K562 (cell line): ENCODE measurements around the gene GLIPR2. TPM values are rescaled to one million over a fixed set of nuclear protein-coding genes. Genes with fewer than 3 reads are reported as not detected.

Experiments
- ATAC-seq: fragments of 200-7000 bp; cut with Tn5 transposase; 3 replicates; pipeline ENCODE4 v1.9.1; 2020; ENCODE audit warnings: moderate library complexity
- BruUV-seq: library from RNA; stranded (reverse); fragments of 400-500 nt; replicated peaks from 2 replicates; lab custom pipeline; 2021; lab: Mats Ljungman, UMichigan
- CTCF ChIA-PET: fragments of 300-600 bp; formaldehyde crosslinking; extraction: SDS; loops from one replicate; lab custom pipeline; 2021; ENCODE audit warnings: low intra/inter-chr PET ratio; lab: Yijun Ruan, JAX
- POLR2A ChIA-PET: fragments of 300-600, 350-650 bp; sonication (Branson Sonifier 250); formaldehyde crosslinking; extraction: SDS; loops from one replicate; lab custom pipeline; 2021; ENCODE audit warnings: antibody characterized with exemption, inconsistent platforms; lab: Yijun Ruan, JAX
- DNase-seq, 4 experiments: peaks; one replicate each; pipeline versions ENCODE4 v3.0.0 to v3.0.0-alpha.2; 2011 to 2018; ENCODE audit warnings: low spot score in 3 of 4, mixed read lengths in 3 of 4; ENCODE audit errors: extremely low read depth in 1 of 4
- FAIRE-seq: peaks from 2 replicates; lab custom pipeline; 2011; peaks lifted over from hg19 to GRCh38; lab: Jason Lieb, UNC
- H2AFZ ChIP-seq: 2 replicates; pipeline ENCODE4 v1.6.0; 2011; ENCODE audit warnings: low read depth, low read length, control low read depth, inconsistent platforms
- H3K27ac ChIP-seq: fragments of 200-600 bp; 3 replicates; pipeline ENCODE4 v1.8.0; 2011; ENCODE audit warnings: low read depth, mild to moderate bottlenecking, control low read depth, inconsistent platforms, low read length, moderate library complexity, mixed read lengths; ENCODE audit errors: extremely low read depth
- H3K27me3 ChIP-seq, 2 experiments: fragments of 300-600 bp in 1 of 2; 2 replicates in 1 of 2; 3 replicates in 1 of 2; pipeline versions ENCODE4 v1.6.0 to v1.8.0; 2011; ENCODE audit warnings: inconsistent platforms in 2 of 2, low read length in 2 of 2, mild to moderate bottlenecking in 1 of 2, mixed read lengths in 1 of 2, moderate library complexity in 1 of 2; ENCODE audit not compliant: control insufficient read depth in 2 of 2, insufficient read depth in 2 of 2
- H3K36me3 ChIP-seq: fragments of 300-600 bp; 3 replicates; pipeline ENCODE4 v1.8.0; 2011; ENCODE audit warnings: mild to moderate bottlenecking, low read length, inconsistent platforms; ENCODE audit not compliant: control insufficient read depth, insufficient read depth
- H3K4me1 ChIP-seq, 2 experiments: fragments of 200-600 bp in 1 of 2; replicated peaks in 1 of 2; 2 replicates in 1 of 2; 3 replicates in 1 of 2; pipeline versions ENCODE4 v1.5.1 to v1.8.0; 2011; ENCODE audit warnings: inconsistent platforms in 2 of 2, low read length in 2 of 2, mild to moderate bottlenecking in 1 of 2, mixed read lengths in 1 of 2, moderate library complexity in 1 of 2; ENCODE audit not compliant: control insufficient read depth in 2 of 2, insufficient read depth in 2 of 2
- H3K4me2 ChIP-seq: 2 replicates; pipeline ENCODE4 v1.6.1; 2011; ENCODE audit warnings: low read length, control low read depth, inconsistent platforms, mixed read lengths; ENCODE audit not compliant: insufficient read depth
- H3K4me3 ChIP-seq: fragments of 200-600 bp; sonication (generic), shearing (Covaris generic); 2 replicates; pipeline ENCODE4 v1.5.1; 2016; ENCODE audit warnings: control low read depth, inconsistent platforms
- H3K79me2 ChIP-seq: fragments of 200-600 bp; 3 replicates; pipeline ENCODE4 v1.8.0; 2011; ENCODE audit warnings: low read length, inconsistent platforms; ENCODE audit not compliant: control insufficient read depth, insufficient read depth
- H3K9ac ChIP-seq, 2 experiments: 2 replicates each; pipeline versions ENCODE4 v1.6.0 to v1.6.1; 2011; ENCODE audit warnings: low read depth in 2 of 2, low read length in 2 of 2, control low read depth in 1 of 2, inconsistent platforms in 1 of 2, mild to moderate bottlenecking in 1 of 2, mixed read lengths in 1 of 2; ENCODE audit not compliant: insufficient read depth in 1 of 2
- H3K9me1 ChIP-seq: one replicate; pipeline ENCODE4 v1.6.0; 2011; ENCODE audit warnings: inconsistent platforms, mild to moderate bottlenecking, low read length, moderate library complexity; ENCODE audit not compliant: control insufficient read depth, insufficient read depth
- H3K9me3 ChIP-seq: replicated peaks from 2 replicates; pipeline ENCODE4 v1.5.1; 2011; ENCODE audit warnings: low read depth, low read length, inconsistent platforms; ENCODE audit not compliant: control insufficient read depth, insufficient read depth
- H4K20me1 ChIP-seq: replicated peaks from 2 replicates; pipeline ENCODE4 v1.6.1; 2011; ENCODE audit warnings: low read length, inconsistent platforms, mixed read lengths; ENCODE audit not compliant: control insufficient read depth, insufficient read depth
- BDP1 ChIP-seq: IDR thresholded peaks from 3 replicates; pipeline ENCODE4 v1.6.1; 2011; ENCODE audit not compliant: insufficient read length, insufficient read depth
- C11orf30 ChIP-seq: fragments of 450-650 bp; IDR thresholded peaks from 2 replicates; pipeline ENCODE4 v1.6.1; 2016; ENCODE audit warnings: low read depth, mild to moderate bottlenecking
- DDX20 ChIP-seq: fragments of 450-650 bp; IDR thresholded peaks from 2 replicates; pipeline ENCODE4 v1.6.1; 2016; ENCODE audit warnings: missing genetic modification characterization, low read depth, mild to moderate bottlenecking, missing compliant biosample characterization, moderate library complexity
- FOXA3 ChIP-seq, 2 experiments: fragments of 450-650 bp in 1 of 2; sonication (generic) in 1 of 2; formaldehyde crosslinking; IDR thresholded peaks in 1 of 2; conservative IDR thresholded peaks in 1 of 2; 2 replicates each; pipeline versions ENCODE4 v1.4.0 to v1.8.0; 2020 to 2022; ENCODE audit warnings: mild to moderate bottlenecking in 2 of 2, missing genetic modification reagents in 1 of 2
- JUNB ChIP-seq: fragments of 450-650 bp; formaldehyde crosslinking; conservative IDR thresholded peaks from 2 replicates; pipeline ENCODE4 v1.4.0; 2020; ENCODE audit warnings: mild to moderate bottlenecking
- MAX ChIP-seq: sonication (generic); formaldehyde crosslinking; IDR thresholded peaks from 2 replicates; pipeline ENCODE4 v1.9.0; 2022; ENCODE audit warnings: mild to moderate bottlenecking, missing genetic modification reagents
- RB1 ChIP-seq: fragments of 450-650 bp; IDR thresholded peaks from 2 replicates; pipeline ENCODE4 v1.6.1; 2017; ENCODE audit warnings: low read depth, mild to moderate bottlenecking
- ZNF133 ChIP-seq: fragments of 250-450 bp; sonication (Bioruptor Pico); IDR thresholded peaks from 2 replicates; pipeline ENCODE4 v1.4.0; 2020; ENCODE audit warnings: mild to moderate bottlenecking
- ZNF644 ChIP-seq: fragments of 200-800 bp; sonication (Bioruptor generic); IDR thresholded peaks from 2 replicates; pipeline ENCODE4 v1.6.1; 2016; ENCODE audit warnings: low read depth, missing genetic modification characterization, missing compliant biosample characterization
- ZNF766 ChIP-seq: fragments of 200-800 bp; sonication (Bioruptor generic); conservative IDR thresholded peaks from 2 replicates; pipeline ENCODE4 v1.6.1; 2016; ENCODE audit warnings: missing genetic modification characterization, missing compliant biosample characterization
- WGBS: fragments of 100-300 bp; shearing (Covaris generic); methylation state at CpG from one replicate; pipeline ENCODE4 v1.1.6; 2016; ENCODE audit warnings: low coverage, mixed read lengths; ENCODE audit not compliant: insufficient coverage; ENCODE audit errors: missing lambda C conversion rate; 5-methylcytosine and 5-hydroxymethylcytosine counted together
- in situ Hi-C: fragments of 300-500 bp; cut with MboI; formaldehyde crosslinking; loops from 4 replicates; pipeline ENCODE4 v1.15.0; 2018; ENCODE audit warnings: inconsistent platforms, mixed read lengths
- intact Hi-C: fragments of 100-400 bp; cut with micrococcal nuclease; formaldehyde crosslinking; loops from 2 replicates; pipeline ENCODE4 v1.14.2; 2022
- polyA plus RNA-seq, 8 experiments: library from polyadenylated mRNA; depleted of rRNA in 4 of 8; stranded (reverse) in 5 of 8; unstranded in 3 of 8; fragments of >200 nt; fragmentation: Nextera tagmentation in 2 of 8; fragmentation: Illumina TruSeq in 1 of 8; extraction: Ambion mirVana in 2 of 8; extraction: Trizol in 1 of 8; gene quantifications; 2 replicates each; pipeline versions ENCODE4 v1.2.1 to v1.2.3, GENCODE V29; 2011 to 2014; ENCODE audit warnings: inconsistent platforms in 1 of 8, missing spikeins in 1 of 8
- total RNA-seq, 7 experiments: library from RNA; depleted of rRNA in 6 of 7; stranded (reverse); fragments of >200 nt in 6 of 7; fragmentation: Illumina TruSeq in 2 of 7; extraction: Trizol in 2 of 7; gene quantifications; 2 replicates each; pipeline versions ENCODE4 v1.2.1 to v1.2.3, GENCODE V29; 2011 to 2021; ENCODE audit warnings: low replicate concordance in 1 of 7
- TF ChIP-seq, protein P1 (sequence below): fragments of 200-600 bp; sonication (generic); IDR thresholded peaks from one replicate; pipeline ENCODE4 v1.6.1; 2012; ENCODE audit warnings: mild to moderate bottlenecking, low read depth, low read length, inconsistent platforms

GLIPR2 gene
- total and polyA plus RNA-seq, 9 of the 15 experiments (the other 6 are each of a cell fraction or from before 2014, with no cell fraction given): 1.4 to 8.8 (median 2.9) TPM

DNA sequence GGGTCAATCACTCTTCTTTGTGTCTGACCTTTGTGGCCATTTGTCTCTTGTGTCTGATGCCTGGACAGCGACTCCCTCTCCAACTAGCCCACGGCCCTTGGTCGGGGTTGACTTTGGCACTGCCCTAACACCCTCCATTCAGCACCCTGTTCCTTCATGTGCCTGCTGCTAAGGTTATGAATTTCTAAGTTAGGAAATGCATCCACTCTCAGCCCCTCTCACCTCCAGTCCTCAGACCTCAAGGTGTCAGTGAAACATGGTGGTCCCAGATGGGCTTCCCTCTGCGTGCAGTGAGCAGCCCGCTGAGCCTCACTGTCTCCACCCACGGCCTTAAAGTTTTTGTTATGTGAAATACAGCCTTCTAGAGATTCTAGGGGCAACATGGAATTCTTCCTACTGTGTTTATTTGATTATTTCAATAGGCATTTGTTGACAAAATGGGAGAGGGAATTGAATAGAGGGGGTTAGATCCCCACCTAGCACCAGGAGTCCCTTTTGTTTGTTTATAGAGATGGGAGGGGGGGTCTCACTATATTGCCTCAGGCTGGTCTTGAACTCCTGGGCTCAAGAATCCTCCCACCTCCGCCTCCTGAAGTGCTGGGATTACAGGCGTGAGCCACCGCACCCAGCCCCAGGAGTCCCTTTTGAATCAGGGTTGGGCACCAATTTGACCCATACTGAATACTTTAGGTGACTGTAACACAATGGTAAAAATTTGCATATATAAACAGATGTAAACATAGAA lies 1.6 kb upstream of the GLIPR2 start:
- Histone ChIP-seq H3K79me2 (peaks cover 4% of the 10 kb centered on the region; the same call in 1 of the 3 replicates), H3K9ac (no peak overlapping the region), H3K4me2 (no peak overlapping the region), H2AFZ (no peak overlapping the region), H3K36me3 (no peaks in the 10 kb centered on the region), H3K27ac (no peak overlapping the region), H3K27me3 (no peaks in the 10 kb centered on the region), H4K20me1 (no peaks in the 10 kb centered on the region; the same call in 1 of the 2 replicates), H3K4me3 (no peak overlapping the region)
- in situ Hi-C loops: no loop called here
- BruUV-seq: no TSS peak
- 48% methylated on average over 9 of the region's 9 CpGs for WGBS
- DNase-seq: no peak
- TF ChIP-seq RB1 (no peak), MAX (CRISPR knock-in tag) (no peak), DDX20 (tag) (no peak), C11orf30 (no peak), FOXA3 (CRISPR knock-in tag; conservative IDR thresholded peaks at IDR 0.05 in 1 of 2, IDR thresholded peaks at IDR 0.05 in 1 of 2) (no peak), BDP1 (no peak), ZNF766 (CRISPR knock-in tag) (no peak), ZNF133 (no peak), JUNB (CRISPR knock-in tag) (no peak), ZNF644 (tag) (no peak)
- TF ChIP-seq, protein P1, sequence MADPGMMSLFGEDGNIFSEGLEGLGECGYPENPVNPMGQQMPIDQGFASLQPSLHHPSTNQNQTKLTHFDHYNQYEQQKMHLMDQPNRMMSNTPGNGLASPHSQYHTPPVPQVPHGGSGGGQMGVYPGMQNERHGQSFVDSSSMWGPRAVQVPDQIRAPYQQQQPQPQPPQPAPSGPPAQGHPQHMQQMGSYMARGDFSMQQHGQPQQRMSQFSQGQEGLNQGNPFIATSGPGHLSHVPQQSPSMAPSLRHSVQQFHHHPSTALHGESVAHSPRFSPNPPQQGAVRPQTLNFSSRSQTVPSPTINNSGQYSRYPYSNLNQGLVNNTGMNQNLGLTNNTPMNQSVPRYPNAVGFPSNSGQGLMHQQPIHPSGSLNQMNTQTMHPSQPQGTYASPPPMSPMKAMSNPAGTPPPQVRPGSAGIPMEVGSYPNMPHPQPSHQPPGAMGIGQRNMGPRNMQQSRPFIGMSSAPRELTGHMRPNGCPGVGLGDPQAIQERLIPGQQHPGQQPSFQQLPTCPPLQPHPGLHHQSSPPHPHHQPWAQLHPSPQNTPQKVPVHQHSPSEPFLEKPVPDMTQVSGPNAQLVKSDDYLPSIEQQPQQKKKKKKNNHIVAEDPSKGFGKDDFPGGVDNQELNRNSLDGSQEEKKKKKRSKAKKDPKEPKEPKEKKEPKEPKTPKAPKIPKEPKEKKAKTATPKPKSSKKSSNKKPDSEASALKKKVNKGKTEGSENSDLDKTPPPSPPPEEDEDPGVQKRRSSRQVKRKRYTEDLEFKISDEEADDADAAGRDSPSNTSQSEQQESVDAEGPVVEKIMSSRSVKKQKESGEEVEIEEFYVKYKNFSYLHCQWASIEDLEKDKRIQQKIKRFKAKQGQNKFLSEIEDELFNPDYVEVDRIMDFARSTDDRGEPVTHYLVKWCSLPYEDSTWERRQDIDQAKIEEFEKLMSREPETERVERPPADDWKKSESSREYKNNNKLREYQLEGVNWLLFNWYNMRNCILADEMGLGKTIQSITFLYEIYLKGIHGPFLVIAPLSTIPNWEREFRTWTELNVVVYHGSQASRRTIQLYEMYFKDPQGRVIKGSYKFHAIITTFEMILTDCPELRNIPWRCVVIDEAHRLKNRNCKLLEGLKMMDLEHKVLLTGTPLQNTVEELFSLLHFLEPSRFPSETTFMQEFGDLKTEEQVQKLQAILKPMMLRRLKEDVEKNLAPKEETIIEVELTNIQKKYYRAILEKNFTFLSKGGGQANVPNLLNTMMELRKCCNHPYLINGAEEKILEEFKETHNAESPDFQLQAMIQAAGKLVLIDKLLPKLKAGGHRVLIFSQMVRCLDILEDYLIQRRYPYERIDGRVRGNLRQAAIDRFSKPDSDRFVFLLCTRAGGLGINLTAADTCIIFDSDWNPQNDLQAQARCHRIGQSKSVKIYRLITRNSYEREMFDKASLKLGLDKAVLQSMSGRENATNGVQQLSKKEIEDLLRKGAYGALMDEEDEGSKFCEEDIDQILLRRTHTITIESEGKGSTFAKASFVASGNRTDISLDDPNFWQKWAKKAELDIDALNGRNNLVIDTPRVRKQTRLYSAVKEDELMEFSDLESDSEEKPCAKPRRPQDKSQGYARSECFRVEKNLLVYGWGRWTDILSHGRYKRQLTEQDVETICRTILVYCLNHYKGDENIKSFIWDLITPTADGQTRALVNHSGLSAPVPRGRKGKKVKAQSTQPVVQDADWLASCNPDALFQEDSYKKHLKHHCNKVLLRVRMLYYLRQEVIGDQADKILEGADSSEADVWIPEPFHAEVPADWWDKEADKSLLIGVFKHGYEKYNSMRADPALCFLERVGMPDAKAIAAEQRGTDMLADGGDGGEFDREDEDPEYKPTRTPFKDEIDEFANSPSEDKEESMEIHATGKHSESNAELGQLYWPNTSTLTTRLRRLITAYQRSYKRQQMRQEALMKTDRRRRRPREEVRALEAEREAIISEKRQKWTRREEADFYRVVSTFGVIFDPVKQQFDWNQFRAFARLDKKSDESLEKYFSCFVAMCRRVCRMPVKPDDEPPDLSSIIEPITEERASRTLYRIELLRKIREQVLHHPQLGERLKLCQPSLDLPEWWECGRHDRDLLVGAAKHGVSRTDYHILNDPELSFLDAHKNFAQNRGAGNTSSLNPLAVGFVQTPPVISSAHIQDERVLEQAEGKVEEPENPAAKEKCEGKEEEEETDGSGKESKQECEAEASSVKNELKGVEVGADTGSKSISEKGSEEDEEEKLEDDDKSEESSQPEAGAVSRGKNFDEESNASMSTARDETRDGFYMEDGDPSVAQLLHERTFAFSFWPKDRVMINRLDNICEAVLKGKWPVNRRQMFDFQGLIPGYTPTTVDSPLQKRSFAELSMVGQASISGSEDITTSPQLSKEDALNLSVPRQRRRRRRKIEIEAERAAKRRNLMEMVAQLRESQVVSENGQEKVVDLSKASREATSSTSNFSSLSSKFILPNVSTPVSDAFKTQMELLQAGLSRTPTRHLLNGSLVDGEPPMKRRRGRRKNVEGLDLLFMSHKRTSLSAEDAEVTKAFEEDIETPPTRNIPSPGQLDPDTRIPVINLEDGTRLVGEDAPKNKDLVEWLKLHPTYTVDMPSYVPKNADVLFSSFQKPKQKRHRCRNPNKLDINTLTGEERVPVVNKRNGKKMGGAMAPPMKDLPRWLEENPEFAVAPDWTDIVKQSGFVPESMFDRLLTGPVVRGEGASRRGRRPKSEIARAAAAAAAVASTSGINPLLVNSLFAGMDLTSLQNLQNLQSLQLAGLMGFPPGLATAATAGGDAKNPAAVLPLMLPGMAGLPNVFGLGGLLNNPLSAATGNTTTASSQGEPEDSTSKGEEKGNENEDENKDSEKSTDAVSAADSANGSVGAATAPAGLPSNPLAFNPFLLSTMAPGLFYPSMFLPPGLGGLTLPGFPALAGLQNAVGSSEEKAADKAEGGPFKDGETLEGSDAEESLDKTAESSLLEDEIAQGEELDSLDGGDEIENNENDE: no peak
- TF ChIP-seq, all 486 proteins: peak for 0
- CTCF ChIA-PET: no interaction called here
- Histone ChIP-seq H3K4me1 (peaks cover 0 to 23% of the 10 kb centered on the region in 2 experiments; a peak in 3 of 5 replicates), H3K9me3 (no peaks in the 10 kb centered on the region), H3K9me1 (no peaks in the 10 kb centered on the region)
- intact Hi-C loops: no loop called here
- no peak for ATAC-seq
- FAIRE-seq: no peak
- POLR2A ChIA-PET: no interaction called here
